HG02678 (cell line): ENCODE measurements around the gene SHISA6.

Experiments used
- ATAC-seq: cut with Tn5 transposase; IDR thresholded peaks from one replicate; pipeline ENCODE4 v1.9.1; 2021; ENCODE audit warnings: mild to moderate bottlenecking, moderate library complexity; ENCODE audit not compliant: unreplicated experiment

SHISA6 gene

GRCh38 chr17:11511696-11512095 is 270.7 kb downstream of the SHISA6 start:
- no peak for ATAC-seq

GRCh38 chr17:11514565-11514964 is 273.6 kb downstream of the SHISA6 start:
- no peak for ATAC-seq

GRCh38 chr17:11514981-11515680 is 274.1 kb downstream of the SHISA6 start:
- ATAC-seq = no peak

GRCh38 chr17:11515901-11516300 is 274.9 kb downstream of the SHISA6 start:
- ATAC-seq = no peak

- ATAC-seq = no peak
Measured at GRCh38 chr17:11535231-11535630, 294.2 kb downstream of the SHISA6 start.

GRCh38 chr17:11538366-11538765 is 297.4 kb downstream of the SHISA6 start:
- no peak for ATAC-seq

GRCh38 chr17:11539637-11540036 is 298.6 kb downstream of the SHISA6 start:
- no peak for ATAC-seq

GRCh38 chr17:11545002-11545401 is 304.0 kb downstream of the SHISA6 start:
- no peak for ATAC-seq

- no peak for ATAC-seq
Measured at GRCh38 chr17:11545696-11546095, 304.7 kb downstream of the SHISA6 start.

GRCh38 chr17:11547853-11548252 is 306.8 kb downstream of the SHISA6 start:
- ATAC-seq = no peak

- ATAC-seq = no peak
Measured at GRCh38 chr17:11548398-11548797, 307.4 kb downstream of the SHISA6 start.

GRCh38 chr17:11550431-11550830 is 309.4 kb downstream of the SHISA6 start:
- no peak for ATAC-seq

GRCh38 chr17:11551442-11551841 is 310.4 kb downstream of the SHISA6 start:
- ATAC-seq = no peak

GRCh38 chr17:11553135-11553534 is 312.1 kb downstream of the SHISA6 start:
- no peak for ATAC-seq

- ATAC-seq = no peak
Measured at GRCh38 chr17:11554042-11554441, 313.0 kb downstream of the SHISA6 start.

- ATAC-seq = no peak
Measured at GRCh38 chr17:11554542-11554941, 313.5 kb downstream of the SHISA6 start.

GRCh38 chr17:11555530-11555929 is 314.5 kb downstream of the SHISA6 start:
- ATAC-seq = no peak

- no peak for ATAC-seq
Measured at GRCh38 chr17:11557727-11558452, 316.9 kb downstream of the SHISA6 start.

- ATAC-seq = no peak
Measured at GRCh38 chr17:11558681-11559234, 317.7 kb downstream of the SHISA6 start.

GRCh38 chr17:11559601-11560000 is 318.6 kb downstream of the SHISA6 start:
- ATAC-seq = no peak

GRCh38 chr17:11561281-11561680 is 320.3 kb downstream of the SHISA6 start:
- no peak for ATAC-seq

- no peak for ATAC-seq
Measured at GRCh38 chr17:11561702-11562101, 320.7 kb downstream of the SHISA6 start.
